HepG2 (cell line): ENCODE results near the gene SLC25A17. TPM values are rescaled to one million over a fixed set of nuclear protein-coding genes. Genes with fewer than 3 reads are reported as not detected.
A peak's percentile ranks its signal among the peaks of the same experiment; 100 is the strongest.

Experiments
- ARID2 ChIP-seq: sonication (generic); formaldehyde crosslinking; IDR thresholded peaks from 2 replicates; pipeline ENCODE4 v1.8.1; 2022; ENCODE audit warnings: mild to moderate bottlenecking, missing genetic modification reagents, borderline replicate concordance
- ARNTL ChIP-seq: sonication (generic); formaldehyde crosslinking; IDR thresholded peaks from 2 replicates; pipeline ENCODE4 v1.4.0; 2020; ENCODE audit warnings: mild to moderate bottlenecking, missing genetic modification reagents
- ASH2L ChIP-seq: fragments of 300-600, 200-600 bp; sonication (generic); IDR thresholded peaks from 2 replicates; pipeline ENCODE4 v1.7.0; 2017; ENCODE audit warnings: low read depth, mild to moderate bottlenecking, moderate library complexity, mixed read lengths, low read length; ENCODE audit not compliant: insufficient read length
- CREBL2 ChIP-seq: sonication (generic); formaldehyde crosslinking; IDR thresholded peaks from 2 replicates; pipeline ENCODE4 v1.8.1; 2023; ENCODE audit warnings: missing genetic modification reagents, mild to moderate bottlenecking, borderline replicate concordance
- ELF4 ChIP-seq: sonication (generic); formaldehyde crosslinking; IDR thresholded peaks from 2 replicates; pipeline ENCODE4 v1.5.0; 2020; ENCODE audit warnings: missing genetic modification reagents, mild to moderate bottlenecking, moderate library complexity, borderline replicate concordance
- GATA4 ChIP-seq: sonication (generic); IDR thresholded peaks from 2 replicates; pipeline ENCODE4 v1.6.1; 2016; ENCODE audit warnings: antibody characterized with exemption, low read depth, borderline replicate concordance
- HNF4A ChIP-seq: sonication (generic); formaldehyde crosslinking; IDR thresholded peaks from 2 replicates; pipeline ENCODE4 v1.4.0; 2020; ENCODE audit warnings: missing genetic modification reagents
- KAT2B ChIP-seq: fragments of 150-350 bp; IDR thresholded peaks from 2 replicates; pipeline ENCODE4 v1.6.1; 2014; ENCODE audit warnings: low read depth, low read length, borderline replicate concordance
- MEIS2 ChIP-seq: sonication (generic); formaldehyde crosslinking; IDR thresholded peaks from 2 replicates; pipeline ENCODE4 v1.9.0; 2021; ENCODE audit warnings: mild to moderate bottlenecking, missing genetic modification reagents
- NONO ChIP-seq, 2 experiments: fragments of 450-650 bp in 1 of 2; sonication (generic) in 1 of 2; formaldehyde crosslinking in 1 of 2; IDR thresholded peaks in 1 of 2; conservative IDR thresholded peaks in 1 of 2; 2 replicates each; pipeline versions ENCODE4 v1.6.1 to v1.8.0; 2017 to 2022; ENCODE audit warnings: mild to moderate bottlenecking in 1 of 2, missing genetic modification reagents in 1 of 2, moderate library complexity in 1 of 2
- NPAS2 ChIP-seq: sonication (generic); formaldehyde crosslinking; IDR thresholded peaks from 2 replicates; pipeline ENCODE4 v1.8.0; 2022; ENCODE audit warnings: mild to moderate bottlenecking, missing genetic modification reagents, borderline replicate concordance
- NRL ChIP-seq: sonication (generic); formaldehyde crosslinking; IDR thresholded peaks from 2 replicates; pipeline ENCODE4 v1.5.0; 2020; ENCODE audit warnings: missing genetic modification reagents, mild to moderate bottlenecking, moderate library complexity, borderline replicate concordance
- SAFB2 ChIP-seq: sonication (generic); formaldehyde crosslinking; IDR thresholded peaks from 2 replicates; pipeline ENCODE4 v1.5.1; 2020; ENCODE audit warnings: missing genetic modification reagents, low read depth, mild to moderate bottlenecking, borderline replicate concordance
- SMAD9 ChIP-seq: sonication (generic); formaldehyde crosslinking; IDR thresholded peaks from 2 replicates; pipeline ENCODE4 v1.5.1; 2020; ENCODE audit warnings: mild to moderate bottlenecking, missing genetic modification reagents
- SNAPC2 ChIP-seq: sonication (generic); formaldehyde crosslinking; IDR thresholded peaks from 2 replicates; pipeline ENCODE4 v1.8.1; 2022; ENCODE audit warnings: mild to moderate bottlenecking, missing genetic modification reagents
- TBX2 ChIP-seq: sonication (generic); formaldehyde crosslinking; IDR thresholded peaks from 2 replicates; pipeline ENCODE4 v1.5.0; 2020; ENCODE audit warnings: missing genetic modification reagents, mild to moderate bottlenecking, borderline replicate concordance
- U2AF1 ChIP-seq: fragments of 200-400 bp; formaldehyde crosslinking; optimal IDR thresholded peaks from 2 replicates; pipeline ENCODE3; 2017; ENCODE audit warnings: mild to moderate bottlenecking, low read depth, low read length
- ZBTB2 ChIP-seq: sonication (generic); formaldehyde crosslinking; IDR thresholded peaks from 2 replicates; pipeline ENCODE4 v1.8.0; 2022; ENCODE audit warnings: low read depth, missing genetic modification reagents
- ZFP1 ChIP-seq: IDR thresholded peaks from 2 replicates; pipeline ENCODE4 v1.6.1; 2016
- ZNF17 ChIP-seq: sonication (generic); formaldehyde crosslinking; IDR thresholded peaks from 2 replicates; pipeline ENCODE4 v1.5.0; 2020; ENCODE audit warnings: mild to moderate bottlenecking, missing genetic modification reagents
- ZNF205 ChIP-seq: IDR thresholded peaks from 2 replicates; pipeline ENCODE4 v1.6.1; 2018; ENCODE audit warnings: missing biosample characterization, missing genetic modification reagents
- ZNF33A ChIP-seq: sonication (generic); formaldehyde crosslinking; IDR thresholded peaks from 2 replicates; pipeline ENCODE4 v1.5.1; 2020; ENCODE audit warnings: missing genetic modification reagents, mild to moderate bottlenecking, moderate library complexity, borderline replicate concordance
- ZNF510 ChIP-seq: sonication (generic); formaldehyde crosslinking; IDR thresholded peaks from 2 replicates; pipeline ENCODE4 v1.4.0; 2020; ENCODE audit warnings: low read depth, mild to moderate bottlenecking, missing genetic modification reagents
- ZNF550 ChIP-seq: sonication (generic); formaldehyde crosslinking; IDR thresholded peaks from 2 replicates; pipeline ENCODE4 v1.4.0; 2020; ENCODE audit warnings: mild to moderate bottlenecking, missing genetic modification reagents, borderline replicate concordance
- ZNF790 ChIP-seq: sonication (generic); formaldehyde crosslinking; IDR thresholded peaks from 2 replicates; pipeline ENCODE4 v1.8.0; 2022; ENCODE audit warnings: missing genetic modification reagents, mild to moderate bottlenecking, borderline replicate concordance
- polyA plus RNA-seq, 8 experiments: library from polyadenylated mRNA; depleted of rRNA in 3 of 8; stranded (reverse) in 7 of 8; unstranded in 1 of 8; fragments of >200 nt; fragmentation: Illumina TruSeq in 4 of 8; extraction: Trizol in 4 of 8; gene quantifications; 2 replicates each; pipeline versions ENCODE4 v1.2.1 to v1.2.3, GENCODE V29; 2011 to 2016; ENCODE audit warnings: low read depth in 4 of 8, missing spikeins in 1 of 8, mixed read lengths in 1 of 8; ENCODE audit not compliant: insufficient read depth in 1 of 8
- total RNA-seq, 5 experiments: library from RNA; depleted of rRNA; stranded (reverse); fragments of >200 nt; fragmentation: Illumina TruSeq; extraction: Trizol; gene quantifications; 2 replicates each; pipeline ENCODE4 v1.2.3, GENCODE V29; 2016; ENCODE audit warnings: low read depth in 1 of 5
- TF ChIP-seq, protein P1 (sequence below): sonication (generic); formaldehyde crosslinking; conservative IDR thresholded peaks from 2 replicates; pipeline ENCODE4 v1.8.0; 2022; ENCODE audit warnings: low read depth, missing genetic modification reagents

SLC25A17 gene
- total and polyA plus RNA-seq, 2 of the 13 experiments (the other 11 are each of a cell fraction or from before 2014, with no cell fraction given), result 15.7 to 27.9 TPM

GRCh38 chr22:40856513-40857308 lies 37.6 kb upstream of the SLC25A17 start, which contains the start of the genes ST13 and XPNPEP3 (continued):
- TF ChIP-seq, protein P1, sequence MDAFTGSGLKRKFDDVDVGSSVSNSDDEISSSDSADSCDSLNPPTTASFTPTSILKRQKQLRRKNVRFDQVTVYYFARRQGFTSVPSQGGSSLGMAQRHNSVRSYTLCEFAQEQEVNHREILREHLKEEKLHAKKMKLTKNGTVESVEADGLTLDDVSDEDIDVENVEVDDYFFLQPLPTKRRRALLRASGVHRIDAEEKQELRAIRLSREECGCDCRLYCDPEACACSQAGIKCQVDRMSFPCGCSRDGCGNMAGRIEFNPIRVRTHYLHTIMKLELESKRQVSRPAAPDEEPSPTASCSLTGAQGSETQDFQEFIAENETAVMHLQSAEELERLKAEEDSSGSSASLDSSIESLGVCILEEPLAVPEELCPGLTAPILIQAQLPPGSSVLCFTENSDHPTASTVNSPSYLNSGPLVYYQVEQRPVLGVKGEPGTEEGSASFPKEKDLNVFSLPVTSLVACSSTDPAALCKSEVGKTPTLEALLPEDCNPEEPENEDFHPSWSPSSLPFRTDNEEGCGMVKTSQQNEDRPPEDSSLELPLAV (CRISPR knock-in tag), result 0 out of 2 replicates have a peak, but pooled peaks have one; percentile 58
- TF ChIP-seq SAFB2 (CRISPR knock-in tag) (peak; percentile 94), KAT2B (no peak), ZNF510 (CRISPR knock-in tag) (peak; percentile 55; the same call in 1 of the 2 replicates), ZNF17 (CRISPR knock-in tag) (no peak), CREBL2 (no peak), ARNTL (peak; percentile 67), ARID2 (CRISPR knock-in tag) (no peak), ZNF550 (CRISPR knock-in tag) (no peak), ZBTB2 (CRISPR knock-in tag) (0 out of 2 replicates have a peak, but pooled peaks have one; percentile 69), TBX2 (CRISPR knock-in tag) (peak; percentile 68; the same call in 1 of the 2 replicates), ZFP1 (CRISPR knock-in tag) (0 out of 2 replicates have a peak, but pooled peaks have one; percentile 26), U2AF1 (no peak), SNAPC2 (no peak; the same call in 1 of the 2 replicates), SMAD9 (CRISPR knock-in tag) (no peak), NONO (IDR thresholded peaks at IDR 0.05) (no peak), NONO (CRISPR knock-in tag; conservative IDR thresholded peaks at IDR 0.05) (peak; percentile 81), ZNF790 (CRISPR knock-in tag) (peak; percentile 27; the same call in 1 of the 2 replicates), NRL (peak; percentile 11; the same call in 1 of the 2 replicates), ASH2L (peak; percentile 84), ZNF205 (CRISPR knock-in tag) (no peak; the same call in 1 of the 2 replicates), NPAS2 (CRISPR knock-in tag) (peak; percentile 60; the same call in 1 of the 2 replicates), MEIS2 (CRISPR knock-in tag) (peak; percentile 54; the same call in 1 of the 2 replicates), ELF4 (no peak), GATA4 (peak; percentile 31; the same call in 1 of the 2 replicates), HNF4A (CRISPR knock-in tag) (peak; percentile 4; the same call in 1 of the 2 replicates), ZNF33A (CRISPR knock-in tag) (peak; percentile 79; the same call in 1 of the 2 replicates)
